ENCODE measurements around the gene PRX. TPM values are rescaled to one million over a fixed set of nuclear protein-coding genes. Genes with fewer than 3 reads are reported as not detected.

Gene PRX
- total and polyA plus RNA-seq, 9 donors, result 7.0 to 9.3 (median 7.8) TPM

DNA sequence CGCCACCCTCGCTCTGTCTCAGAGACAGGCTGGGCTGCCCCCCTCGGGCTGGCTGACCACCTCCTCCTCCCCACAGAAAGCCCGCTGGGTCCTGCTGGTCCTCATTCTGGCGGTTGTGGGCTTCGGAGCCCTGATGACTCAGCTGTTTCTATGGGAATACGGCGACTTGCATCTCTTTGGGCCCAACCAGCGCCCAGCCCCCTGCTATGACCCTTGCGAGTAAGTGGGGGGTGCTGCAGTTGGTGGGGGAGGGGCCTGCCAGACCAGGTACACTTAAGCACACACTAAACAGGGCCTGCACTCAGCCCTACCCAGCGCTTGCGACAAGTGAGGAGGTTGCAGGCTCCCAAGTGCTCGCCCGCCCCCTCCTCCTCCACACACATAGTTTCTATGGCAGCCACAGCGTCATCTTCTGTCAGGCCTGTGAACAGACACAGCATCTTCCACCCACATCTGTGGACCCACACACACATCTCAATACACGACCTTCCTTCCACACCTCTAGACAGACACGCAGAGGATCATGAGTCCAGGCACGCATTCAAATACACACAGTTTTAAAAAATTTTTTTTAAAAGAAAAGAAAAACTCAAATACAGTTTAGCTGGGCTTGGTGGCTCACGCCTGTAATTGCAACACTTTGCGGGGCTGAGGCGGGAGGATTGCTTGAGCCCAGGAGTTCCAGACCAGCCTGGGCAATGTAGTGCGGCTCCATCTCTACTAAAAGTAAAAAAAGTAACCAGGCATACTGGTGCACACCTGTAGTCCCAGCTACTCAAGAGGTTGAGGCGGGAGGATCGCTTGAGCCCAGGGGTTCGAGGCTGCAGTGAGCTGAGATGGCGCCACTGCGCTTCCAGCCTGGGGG is 46.2 kb downstream of the PRX start:
- WGBS (ENCODE audit: insufficient coverage), result 59% methylated on average over 13 of the region's 27 CpGs
- no peak overlapping the region for H3K4me3 ChIP-seq (ENCODE audit: low read length)
- H3K9me3 ChIP-seq (replicated peaks; ENCODE audit: control insufficient read depth, low read depth, low read length), result no peaks in the 10 kb centered on the region
- H3K27me3 ChIP-seq (ENCODE audit: control insufficient read depth, insufficient read depth, low read length), result no peaks in the 10 kb centered on the region
- peak; percentile 42 for DNase-seq
- H3K36me3 ChIP-seq (ENCODE audit: control insufficient read depth, insufficient read depth, low read length), result peaks cover 53% of the 10 kb centered on the region
- H3K4me1 ChIP-seq (ENCODE audit: control insufficient read depth, insufficient read depth, low read length), result peaks cover 33% of the 10 kb centered on the region
- peak overlapping the region; percentile 82 for H3K27ac ChIP-seq (ENCODE audit: low read length)

DNA sequence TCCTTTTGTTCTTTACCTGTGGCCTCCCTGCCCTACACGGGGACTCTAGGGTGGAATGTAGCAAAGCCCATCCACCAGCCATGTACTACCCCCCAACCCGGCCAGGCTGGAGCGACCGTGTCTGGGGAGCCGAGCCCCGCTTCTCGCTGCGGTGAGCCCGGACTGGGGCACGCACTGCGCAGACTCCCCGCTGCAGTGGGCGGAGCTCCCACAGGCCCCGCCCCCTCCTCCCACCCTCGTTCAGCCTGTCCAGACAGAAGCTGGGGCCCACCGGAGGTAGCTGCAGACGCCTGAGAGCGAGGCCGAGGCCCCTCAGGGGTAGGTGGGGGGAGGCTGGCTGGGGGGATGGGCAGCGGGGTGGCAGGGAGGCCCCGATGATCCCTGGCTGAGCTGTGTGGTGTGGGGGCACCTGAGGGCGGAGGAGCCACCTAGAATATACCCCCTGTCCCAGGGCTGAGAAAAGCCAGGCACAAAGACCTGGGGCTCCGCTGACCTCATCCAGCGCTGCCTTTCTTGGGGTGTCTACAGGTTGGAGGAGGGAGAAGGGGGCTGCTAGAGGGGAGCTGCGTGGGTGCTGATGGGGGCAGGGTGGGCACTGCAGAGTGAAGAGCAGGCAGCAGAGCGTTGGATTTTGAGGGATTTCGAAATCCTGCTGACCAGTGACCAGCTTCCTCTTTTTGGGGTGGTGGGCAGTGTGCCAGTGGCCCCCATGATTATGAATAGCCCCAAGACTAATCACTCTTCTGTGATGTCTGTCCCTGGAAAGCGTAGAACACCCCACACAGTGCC is 47.4 kb downstream of the PRX start:
- peaks cover 42% of the 10 kb centered on the region for H3K36me3 ChIP-seq (ENCODE audit: control insufficient read depth, insufficient read depth, low read length)
- H3K9me3 ChIP-seq (replicated peaks; ENCODE audit: control insufficient read depth, low read depth, low read length), result no peaks in the 10 kb centered on the region
- 8% methylated on average over 13 of the region's 28 CpGs for WGBS (ENCODE audit: insufficient coverage)
- H3K4me1 ChIP-seq (ENCODE audit: control insufficient read depth, insufficient read depth, low read length), result peaks cover 33% of the 10 kb centered on the region
- no peaks in the 10 kb centered on the region for H3K27me3 ChIP-seq (ENCODE audit: control insufficient read depth, insufficient read depth, low read length)
- peak; percentile 88 for DNase-seq
- H3K4me3 ChIP-seq (ENCODE audit: low read length), result peak overlapping the region; percentile 55
- peak overlapping the region; percentile 77 for H3K27ac ChIP-seq (ENCODE audit: low read length)

DNA sequence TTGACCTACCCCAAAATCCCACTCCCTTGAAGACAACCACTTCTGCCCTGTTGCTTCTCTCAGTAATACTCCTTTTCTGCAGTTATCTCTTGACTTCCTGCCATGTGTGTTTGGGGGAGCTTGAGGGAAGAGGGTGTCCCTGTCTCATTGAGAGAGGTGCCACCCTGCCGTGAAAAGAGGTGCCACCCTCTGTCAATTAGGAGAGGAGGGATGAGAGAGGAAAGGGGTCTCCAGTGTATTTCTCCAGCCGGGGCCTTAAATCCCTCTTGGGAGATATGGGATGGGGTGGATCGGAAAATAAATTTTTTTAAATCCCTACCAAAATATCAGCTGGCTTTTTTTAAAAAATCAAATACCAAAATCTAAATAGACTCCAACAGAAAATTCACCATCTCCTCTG is 48.2 kb downstream of the PRX start:
- DNase-seq, result no peak
- peaks cover 35% of the 10 kb centered on the region for H3K36me3 ChIP-seq (ENCODE audit: control insufficient read depth, insufficient read depth, low read length)
- H3K27ac ChIP-seq (ENCODE audit: low read length), result no peak overlapping the region
- H3K4me1 ChIP-seq (ENCODE audit: control insufficient read depth, insufficient read depth, low read length), result peaks cover 35% of the 10 kb centered on the region
- no peaks in the 10 kb centered on the region for H3K27me3 ChIP-seq (ENCODE audit: control insufficient read depth, insufficient read depth, low read length)
- 17% methylated on average over 1 of the region's 3 CpGs for whole genome bisulfite sequencing (ENCODE audit: insufficient coverage)
- no peak overlapping the region for H3K4me3 ChIP-seq (ENCODE audit: low read length)
- H3K9me3 ChIP-seq (replicated peaks; ENCODE audit: control insufficient read depth, low read depth, low read length), result no peaks in the 10 kb centered on the region

DNA sequence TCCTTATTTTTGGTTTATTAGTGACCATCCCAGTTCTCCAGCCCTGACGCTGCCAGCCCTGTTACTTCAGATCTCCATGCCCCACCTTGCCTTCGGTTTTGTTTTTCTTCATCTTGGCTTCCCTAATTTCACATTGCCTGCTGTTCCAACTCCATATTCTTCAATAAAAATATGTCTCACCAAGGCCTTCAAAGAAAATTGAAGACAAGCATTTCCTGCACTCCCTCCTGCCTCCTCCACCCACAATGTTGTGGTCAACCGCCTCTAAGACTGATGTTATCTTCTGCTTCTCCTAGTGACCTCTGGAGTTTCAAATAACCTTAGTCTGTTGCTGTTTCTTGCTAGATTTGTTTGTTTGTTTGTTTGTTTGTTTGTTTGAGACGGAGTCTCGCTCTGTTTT is 50.1 kb downstream of the PRX start:
- H3K4me1 ChIP-seq (ENCODE audit: control insufficient read depth, insufficient read depth, low read length), result peaks cover 28% of the 10 kb centered on the region
- DNase-seq, result no peak
- no peaks in the 10 kb centered on the region for H3K27me3 ChIP-seq (ENCODE audit: control insufficient read depth, insufficient read depth, low read length)
- peaks cover 16% of the 10 kb centered on the region for H3K36me3 ChIP-seq (ENCODE audit: control insufficient read depth, insufficient read depth, low read length)
- no peak overlapping the region for H3K27ac ChIP-seq (ENCODE audit: low read length)
- H3K4me3 ChIP-seq (ENCODE audit: low read length), result no peak overlapping the region
- WGBS (ENCODE audit: insufficient coverage), result 91% methylated on average over 4 of the region's 5 CpGs
- H3K9me3 ChIP-seq (replicated peaks; ENCODE audit: control insufficient read depth, low read depth, low read length), result no peaks in the 10 kb centered on the region

DNA sequence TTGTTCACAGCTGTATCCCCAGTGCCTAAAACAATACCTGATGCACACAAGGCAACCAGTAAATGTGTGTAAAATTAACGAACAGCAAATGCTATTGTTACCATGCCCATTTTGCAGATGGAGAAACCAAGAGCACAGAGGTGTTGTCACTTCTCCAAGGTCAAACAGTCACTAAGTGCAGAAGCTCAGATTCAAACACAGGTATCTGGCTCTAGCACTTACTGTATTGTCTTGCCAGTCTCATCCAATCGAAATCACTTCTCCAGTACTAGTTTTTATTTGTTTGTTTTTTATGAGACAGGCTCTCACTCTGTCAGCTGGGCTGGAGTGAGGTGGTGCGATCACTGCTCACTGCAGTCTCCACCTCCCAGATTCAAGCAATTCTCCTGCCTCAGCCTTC is 51.0 kb downstream of the PRX start:
- WGBS (ENCODE audit: insufficient coverage), result 100% methylated on average over 1 of the region's 3 CpGs
- peaks cover 19% of the 10 kb centered on the region for H3K4me1 ChIP-seq (ENCODE audit: control insufficient read depth, insufficient read depth, low read length)
- no peaks in the 10 kb centered on the region for H3K27me3 ChIP-seq (ENCODE audit: control insufficient read depth, insufficient read depth, low read length)
- H3K4me3 ChIP-seq (ENCODE audit: low read length), result no peak overlapping the region
- DNase-seq, result no peak
- peaks cover 12% of the 10 kb centered on the region for H3K36me3 ChIP-seq (ENCODE audit: control insufficient read depth, insufficient read depth, low read length)
- no peak overlapping the region for H3K27ac ChIP-seq (ENCODE audit: low read length)
- H3K9me3 ChIP-seq (replicated peaks; ENCODE audit: control insufficient read depth, low read depth, low read length), result no peaks in the 10 kb centered on the region

DNA sequence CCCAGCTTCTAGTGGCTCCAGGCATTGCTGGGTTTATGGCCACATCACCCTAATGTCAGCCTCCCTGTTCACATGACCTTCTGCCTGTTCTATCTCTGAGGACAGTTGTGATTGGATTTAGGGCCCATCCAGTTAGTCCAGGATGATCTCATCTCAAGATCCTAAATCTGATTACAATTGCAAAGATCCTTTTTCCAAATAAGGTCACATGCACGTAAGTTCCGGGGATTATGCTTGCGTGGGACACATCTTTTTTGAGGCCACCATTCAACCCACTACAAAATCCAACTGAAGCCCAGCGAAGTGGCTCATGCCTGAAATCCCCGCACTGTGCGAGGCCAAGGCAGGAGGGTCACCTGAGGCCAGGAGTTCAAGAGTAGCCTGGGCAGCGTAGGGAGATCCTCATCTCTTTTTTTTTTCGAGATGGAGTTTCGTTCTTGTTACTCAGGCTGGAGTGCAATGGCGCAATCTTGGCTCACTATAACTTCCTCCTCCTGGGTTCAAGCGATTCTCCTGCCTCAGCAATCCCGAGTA is 52.4 kb downstream of the PRX start:
- no peak overlapping the region for H3K4me3 ChIP-seq (ENCODE audit: low read length)
- H3K9me3 ChIP-seq (replicated peaks; ENCODE audit: control insufficient read depth, low read depth, low read length), result no peaks in the 10 kb centered on the region
- H3K27ac ChIP-seq (ENCODE audit: low read length), result no peak overlapping the region
- peaks cover 5% of the 10 kb centered on the region for H3K4me1 ChIP-seq (ENCODE audit: control insufficient read depth, insufficient read depth, low read length)
- peak; percentile 48 for DNase-seq
- WGBS (ENCODE audit: insufficient coverage), result 90% methylated on average over 7 of the region's 12 CpGs
- H3K27me3 ChIP-seq (ENCODE audit: control insufficient read depth, insufficient read depth, low read length), result no peaks in the 10 kb centered on the region
- peaks cover 7% of the 10 kb centered on the region for H3K36me3 ChIP-seq (ENCODE audit: control insufficient read depth, insufficient read depth, low read length)

DNA sequence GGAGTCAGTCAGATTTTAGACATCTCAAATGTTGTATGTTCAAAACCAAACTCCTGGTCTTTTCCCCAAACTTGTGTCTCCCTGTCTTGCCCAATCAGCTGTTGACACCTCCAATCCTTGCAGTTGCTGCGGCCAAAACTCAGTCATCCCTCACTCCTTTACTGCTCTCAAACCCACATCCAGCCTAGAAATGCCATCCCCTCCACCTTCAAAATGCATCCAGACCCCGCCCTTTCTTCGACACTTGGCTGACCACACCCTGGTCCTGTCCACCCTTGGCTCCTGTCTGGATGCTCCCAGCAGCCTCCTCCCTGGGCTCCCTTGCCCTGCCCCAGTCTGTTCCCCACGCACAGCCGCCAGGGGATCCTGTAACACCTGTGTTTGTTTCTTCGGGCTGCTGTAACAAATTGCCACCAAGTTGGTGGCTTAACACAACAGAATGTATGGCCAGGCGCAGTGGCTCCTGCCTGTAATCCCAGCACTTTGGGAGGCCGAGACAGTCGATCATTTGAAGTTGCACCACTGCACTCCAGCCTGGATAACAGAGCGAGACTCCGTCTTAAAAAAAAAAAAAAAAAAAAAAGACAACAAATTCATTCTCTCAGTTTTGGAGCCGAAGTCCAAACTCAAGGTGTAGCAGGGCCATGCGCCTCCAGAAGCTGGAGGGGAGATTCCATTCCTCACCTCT is 53.0 kb downstream of the PRX start:
- peaks cover 10% of the 10 kb centered on the region for H3K36me3 ChIP-seq (ENCODE audit: control insufficient read depth, insufficient read depth, low read length)
- H3K9me3 ChIP-seq (replicated peaks; ENCODE audit: control insufficient read depth, low read depth, low read length), result no peaks in the 10 kb centered on the region
- no peaks in the 10 kb centered on the region for H3K27me3 ChIP-seq (ENCODE audit: control insufficient read depth, insufficient read depth, low read length)
- no peak for DNase-seq
- H3K4me3 ChIP-seq (ENCODE audit: low read length), result no peak overlapping the region
- no peak overlapping the region for H3K27ac ChIP-seq (ENCODE audit: low read length)
- WGBS (ENCODE audit: insufficient coverage), result 78% methylated on average over 11 of the region's 13 CpGs
- H3K4me1 ChIP-seq (ENCODE audit: control insufficient read depth, insufficient read depth, low read length), result peaks cover 5% of the 10 kb centered on the region

- WGBS (ENCODE audit: insufficient coverage), result no CpG with 5 or more reads among the region's 5 CpGs
- H3K4me1 ChIP-seq (ENCODE audit: control insufficient read depth, insufficient read depth, low read length), result peaks cover 2% of the 10 kb centered on the region
- no peaks in the 10 kb centered on the region for H3K27me3 ChIP-seq (ENCODE audit: control insufficient read depth, insufficient read depth, low read length)
- DNase-seq, result peak; percentile 57
- no peaks in the 10 kb centered on the region for H3K9me3 ChIP-seq (replicated peaks; ENCODE audit: control insufficient read depth, low read depth, low read length)
- H3K4me3 ChIP-seq (ENCODE audit: low read length), result no peak overlapping the region
- peaks cover 10% of the 10 kb centered on the region for H3K36me3 ChIP-seq (ENCODE audit: control insufficient read depth, insufficient read depth, low read length)
- H3K27ac ChIP-seq (ENCODE audit: low read length), result no peak overlapping the region
Measured at GRCh38 chr19:40358773-40359172, 54.4 kb downstream of the PRX start.

DNA sequence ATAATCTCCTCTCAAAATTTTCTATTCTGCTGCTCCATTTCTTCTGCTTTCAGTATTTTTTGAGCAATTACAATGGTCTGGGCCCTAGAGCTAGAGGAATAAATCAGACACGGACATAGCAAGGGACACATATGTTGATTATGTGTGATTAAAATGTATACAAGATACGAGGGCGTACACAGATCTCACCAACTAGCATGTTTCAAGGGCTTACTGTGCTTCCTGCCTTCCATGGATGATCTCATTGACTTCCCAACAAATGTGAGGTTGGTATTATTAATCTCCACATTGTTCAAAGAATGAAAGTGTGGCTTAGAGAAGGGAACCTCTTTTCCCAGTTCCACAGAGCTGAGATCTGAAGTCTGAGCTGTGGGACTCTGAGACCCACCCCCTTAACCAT is 55.5 kb downstream of the PRX start:
- Histone ChIP-seq H3K4me3 (ENCODE audit: low read length) (no peak overlapping the region), H3K27me3 (ENCODE audit: control insufficient read depth, insufficient read depth, low read length) (no peaks in the 10 kb centered on the region), H3K36me3 (ENCODE audit: control insufficient read depth, insufficient read depth, low read length) (peaks cover 10% of the 10 kb centered on the region), H3K9me3 (replicated peaks; ENCODE audit: control insufficient read depth, low read depth, low read length) (no peaks in the 10 kb centered on the region), H3K27ac (ENCODE audit: low read length) (no peak overlapping the region), H3K4me1 (ENCODE audit: control insufficient read depth, insufficient read depth, low read length) (peaks cover 2% of the 10 kb centered on the region)
- DNase-seq, result no peak
- WGBS (ENCODE audit: insufficient coverage), result no CpG with 5 or more reads among the region's 3 CpGs
